GM21367 (cell line): ENCODE data around the gene CFAP65.

Experiments used
- ATAC-seq: cut with Tn5 transposase; IDR thresholded peaks from one replicate; pipeline ENCODE4 v1.9.1; 2021; ENCODE audit not compliant: unreplicated experiment

The CFAP65 gene, protein sequence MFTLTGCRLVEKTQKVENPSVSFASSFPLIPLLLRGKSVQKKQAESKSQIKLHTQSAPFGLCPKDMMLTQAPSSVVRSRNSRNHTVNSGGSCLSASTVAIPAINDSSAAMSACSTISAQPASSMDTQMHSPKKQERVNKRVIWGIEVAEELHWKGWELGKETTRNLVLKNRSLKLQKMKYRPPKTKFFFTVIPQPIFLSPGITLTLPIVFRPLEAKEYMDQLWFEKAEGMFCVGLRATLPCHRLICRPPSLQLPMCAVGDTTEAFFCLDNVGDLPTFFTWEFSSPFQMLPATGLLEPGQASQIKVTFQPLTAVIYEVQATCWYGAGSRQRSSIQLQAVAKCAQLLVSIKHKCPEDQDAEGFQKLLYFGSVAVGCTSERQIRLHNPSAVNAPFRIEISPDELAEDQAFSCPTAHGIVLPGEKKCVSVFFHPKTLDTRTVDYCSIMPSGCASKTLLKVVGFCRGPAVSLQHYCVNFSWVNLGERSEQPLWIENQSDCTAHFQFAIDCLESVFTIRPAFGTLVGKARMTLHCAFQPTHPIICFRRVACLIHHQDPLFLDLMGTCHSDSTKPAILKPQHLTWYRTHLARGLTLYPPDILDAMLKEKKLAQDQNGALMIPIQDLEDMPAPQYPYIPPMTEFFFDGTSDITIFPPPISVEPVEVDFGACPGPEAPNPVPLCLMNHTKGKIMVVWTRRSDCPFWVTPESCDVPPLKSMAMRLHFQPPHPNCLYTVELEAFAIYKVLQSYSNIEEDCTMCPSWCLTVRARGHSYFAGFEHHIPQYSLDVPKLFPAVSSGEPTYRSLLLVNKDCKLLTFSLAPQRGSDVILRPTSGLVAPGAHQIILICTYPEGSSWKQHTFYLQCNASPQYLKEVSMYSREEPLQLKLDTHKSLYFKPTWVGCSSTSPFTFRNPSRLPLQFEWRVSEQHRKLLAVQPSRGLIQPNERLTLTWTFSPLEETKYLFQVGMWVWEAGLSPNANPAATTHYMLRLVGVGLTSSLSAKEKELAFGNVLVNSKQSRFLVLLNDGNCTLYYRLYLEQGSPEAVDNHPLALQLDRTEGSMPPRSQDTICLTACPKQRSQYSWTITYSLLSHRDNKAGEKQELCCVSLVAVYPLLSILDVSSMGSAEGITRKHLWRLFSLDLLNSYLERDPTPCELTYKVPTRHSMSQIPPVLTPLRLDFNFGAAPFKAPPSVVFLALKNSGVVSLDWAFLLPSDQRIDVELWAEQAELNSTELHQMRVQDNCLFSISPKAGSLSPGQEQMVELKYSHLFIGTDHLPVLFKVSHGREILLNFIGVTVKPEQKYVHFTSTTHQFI (N-terminal part only)

DNA sequence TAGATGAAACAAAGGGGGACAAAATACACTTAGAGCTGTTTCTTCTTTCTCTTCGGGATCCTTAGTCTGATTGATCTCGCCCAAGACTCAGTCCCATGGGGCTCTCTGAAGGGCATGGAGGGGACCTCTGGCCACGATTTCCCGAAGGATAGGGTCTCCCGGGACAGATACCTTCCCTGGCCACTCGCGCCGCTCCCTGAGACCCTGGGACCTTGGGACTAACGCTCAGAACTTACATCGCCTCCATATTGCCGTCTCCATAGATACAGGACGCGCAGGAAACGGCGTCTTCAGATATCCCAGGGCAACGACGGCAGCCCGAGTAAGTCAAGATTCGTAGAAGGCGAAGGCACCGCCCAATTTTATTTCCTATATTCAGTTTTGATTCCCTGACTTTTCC, at the start of gene CFAP65:
Gene CFAP65, minus strand, starts transcription at position 265 of the 400 bp plus-strand sequence. CDS start 2,468 bp downstream, outside the sequence.
- no peak for ATAC-seq

DNA sequence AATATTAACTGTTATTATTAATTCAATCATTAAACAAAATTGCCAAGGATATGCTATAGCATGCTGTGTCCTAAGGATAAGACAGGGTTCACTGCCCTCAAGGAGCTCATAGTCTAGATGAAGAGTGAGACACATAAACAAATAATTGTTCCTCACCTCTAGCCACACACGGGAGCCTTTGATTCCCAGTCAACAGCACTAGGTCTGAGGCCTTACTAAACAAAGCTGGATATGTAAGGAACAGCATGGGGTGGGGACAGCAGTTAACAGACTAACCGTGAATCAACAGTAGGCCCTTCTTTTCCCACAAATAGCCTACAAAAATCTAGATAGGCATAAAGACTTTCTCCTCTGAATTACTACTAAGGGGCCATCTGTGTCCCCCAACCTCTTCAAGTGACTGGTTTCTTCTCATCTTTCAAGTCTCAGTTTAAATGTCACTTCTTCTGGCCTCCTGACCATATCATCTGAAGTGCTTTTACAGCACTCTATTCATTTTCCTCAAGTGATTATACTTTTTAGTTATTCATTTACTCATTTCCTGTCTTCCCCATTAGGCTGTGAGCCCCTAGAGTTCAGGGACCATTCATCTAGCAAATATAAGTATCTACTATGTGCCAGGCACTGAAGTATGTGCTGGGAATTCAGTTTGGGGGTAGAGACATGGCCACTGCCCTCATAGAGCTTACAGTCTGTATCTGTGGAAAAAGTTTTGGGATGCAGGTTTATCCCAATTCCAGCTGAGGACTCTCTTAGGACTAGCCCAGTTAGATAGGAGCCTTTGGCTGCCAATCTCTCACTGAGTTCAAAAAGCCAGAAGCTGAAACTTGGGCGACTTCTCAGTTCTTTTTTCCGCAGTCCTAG, 49.4 kb upstream of the CFAP65 start:
- no peak for ATAC-seq

DNA sequence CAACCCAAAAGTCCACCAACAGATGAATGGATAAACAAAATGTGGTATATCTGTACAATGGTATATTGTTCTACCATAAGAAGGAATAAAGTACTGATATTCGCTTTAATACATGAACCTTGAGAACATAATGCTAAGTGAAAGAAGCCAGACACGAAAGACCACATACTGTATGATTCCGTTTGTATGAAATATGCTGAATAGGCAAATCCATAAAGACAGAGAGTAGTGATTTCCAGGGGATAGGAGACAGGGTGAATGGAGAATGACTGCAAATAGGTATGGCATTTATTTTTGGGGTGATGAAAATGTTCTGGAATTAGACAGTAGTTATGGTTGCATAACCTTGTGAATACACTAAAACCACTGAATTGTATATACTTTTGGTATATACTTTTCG, 48.0 kb upstream of the CFAP65 start:
- ATAC-seq, result no peak

DNA sequence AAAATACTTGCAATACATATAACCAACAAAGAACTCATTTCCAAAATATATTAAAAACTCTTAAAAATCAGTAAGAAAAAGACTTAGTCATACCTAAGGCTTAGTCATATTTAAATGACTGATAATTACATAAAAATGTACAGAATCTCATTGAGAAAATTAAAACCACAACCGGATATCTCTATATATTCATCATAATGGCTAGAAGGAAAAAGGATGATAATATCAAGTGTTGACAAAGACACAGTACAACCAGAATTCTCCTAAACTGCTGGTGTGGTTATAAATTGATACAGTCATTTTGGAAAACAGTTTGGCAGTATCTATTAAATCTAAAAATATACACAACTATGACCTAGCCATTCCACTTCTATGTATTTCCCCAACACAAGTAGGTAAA, 46.5 kb upstream of the CFAP65 start:
- ATAC-seq, result no peak

DNA sequence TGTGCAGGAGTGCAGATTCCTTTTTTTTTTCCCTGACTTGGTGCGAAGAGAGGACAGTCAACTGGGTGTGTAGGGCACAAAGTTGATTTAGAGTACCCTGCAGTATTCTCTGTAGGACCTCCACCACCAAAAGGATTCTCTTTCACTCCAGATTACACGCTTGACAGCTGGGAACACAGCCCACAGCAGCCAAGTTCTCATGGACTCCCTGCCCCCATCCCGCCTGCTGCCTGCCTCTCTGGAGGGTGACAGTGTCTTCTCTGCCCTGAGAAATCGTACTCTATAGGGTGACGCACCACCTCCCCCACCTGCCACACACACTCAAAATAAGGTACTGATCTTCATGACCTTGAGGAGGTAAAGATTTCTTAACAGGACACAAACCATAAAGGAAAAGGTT, 46.0 kb upstream of the CFAP65 start:
- ATAC-seq, result no peak

DNA sequence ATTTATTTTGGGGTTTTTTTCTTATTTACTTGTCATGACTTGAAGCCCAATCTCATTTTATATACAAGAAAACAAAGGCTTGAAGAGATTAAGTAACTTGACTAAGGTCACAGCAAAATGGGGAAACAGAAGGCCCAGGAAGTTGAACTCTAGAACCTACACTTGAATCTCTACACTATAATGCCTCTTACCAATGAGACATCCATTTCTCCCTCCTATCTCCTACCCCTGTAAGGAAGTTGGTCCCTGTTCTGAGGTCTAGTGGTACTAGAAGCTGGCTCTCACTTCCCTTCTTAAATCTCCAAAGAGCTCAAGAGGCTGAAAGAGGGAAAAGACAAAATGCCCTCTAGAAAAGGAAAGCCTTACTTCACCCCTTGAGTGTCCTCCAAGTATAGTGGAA, 44.9 kb upstream of the CFAP65 start:
- ATAC-seq, result no peak

DNA sequence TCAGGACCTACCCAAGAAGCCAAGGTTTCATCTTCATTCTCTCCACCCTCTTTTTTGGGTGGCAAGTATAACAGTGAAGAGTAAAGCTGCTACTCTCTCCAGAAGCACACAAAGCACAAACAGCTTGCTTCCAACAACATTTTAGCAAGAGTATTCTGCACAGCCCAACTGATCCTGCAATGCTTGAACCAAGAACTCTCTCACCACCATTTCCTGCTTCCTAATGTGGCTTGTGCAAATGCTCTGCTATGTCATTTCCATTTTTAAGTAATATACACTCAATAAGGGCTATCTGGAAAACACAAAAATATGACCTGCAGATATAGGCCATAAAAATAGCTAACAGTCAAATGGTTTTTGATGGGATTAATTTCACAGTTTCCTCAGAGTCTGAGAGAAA, 43.5 kb upstream of the CFAP65 start:
- no peak for ATAC-seq

DNA sequence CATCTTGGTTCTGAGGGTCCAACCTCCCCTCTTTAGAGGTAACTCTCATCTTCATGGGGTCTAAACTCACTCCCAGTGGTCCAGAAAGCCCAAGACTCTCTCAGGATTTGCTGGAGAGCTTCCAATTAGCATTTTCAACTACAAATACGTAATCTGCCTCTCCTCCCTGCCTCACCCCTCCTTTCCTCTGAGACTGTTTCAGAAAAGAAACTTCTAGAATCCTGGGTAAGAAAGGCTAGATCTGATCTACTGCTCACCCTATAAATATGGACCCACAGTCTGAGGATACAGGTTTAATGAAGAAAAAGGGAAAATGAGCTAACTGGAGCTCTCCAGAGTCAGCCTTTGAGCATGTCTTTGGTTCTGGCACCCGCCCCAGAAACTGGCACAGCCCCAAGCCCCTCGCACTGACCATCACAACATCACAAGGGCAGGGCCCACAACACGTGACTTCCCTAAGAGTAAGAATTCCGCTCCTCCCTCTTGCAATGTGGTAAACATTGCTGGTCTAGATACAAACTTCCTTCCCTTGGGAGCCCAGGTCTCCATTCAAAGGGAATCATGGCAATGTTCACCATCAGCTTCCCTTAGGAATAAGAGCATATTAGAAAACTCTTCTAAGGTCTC, 41.1 kb upstream of the CFAP65 start:
- ATAC-seq, result no peak

DNA sequence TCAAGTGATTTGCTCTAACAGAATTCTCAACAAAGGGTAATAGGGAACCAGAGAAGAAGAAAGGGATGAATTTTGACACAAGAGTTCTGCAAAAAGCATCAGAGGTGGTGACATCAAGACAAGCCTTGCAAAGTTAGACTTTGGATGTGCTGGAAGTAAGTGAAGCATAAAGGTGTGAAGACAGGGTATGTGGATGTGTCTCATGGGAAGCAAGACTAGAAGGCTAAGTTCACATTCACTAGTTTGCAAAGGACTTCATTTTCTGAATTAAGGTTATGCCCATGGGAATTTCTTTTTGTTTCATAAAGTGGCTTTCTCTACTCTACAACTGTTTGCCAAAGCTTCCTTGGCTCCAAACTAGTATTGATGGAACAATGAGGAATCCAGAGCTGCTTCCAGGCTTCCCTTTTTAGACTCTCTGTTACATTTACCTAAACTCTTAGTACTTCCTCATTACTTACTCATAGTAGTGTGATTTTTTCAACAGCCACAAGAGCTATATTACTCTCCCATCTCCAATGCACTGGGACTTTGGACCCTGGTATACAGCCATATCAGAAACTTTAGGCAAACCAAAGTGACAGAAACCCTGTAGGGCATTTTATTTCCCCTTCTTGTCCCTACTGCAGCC, 40.5 kb upstream of the CFAP65 start:
- no peak for ATAC-seq

DNA sequence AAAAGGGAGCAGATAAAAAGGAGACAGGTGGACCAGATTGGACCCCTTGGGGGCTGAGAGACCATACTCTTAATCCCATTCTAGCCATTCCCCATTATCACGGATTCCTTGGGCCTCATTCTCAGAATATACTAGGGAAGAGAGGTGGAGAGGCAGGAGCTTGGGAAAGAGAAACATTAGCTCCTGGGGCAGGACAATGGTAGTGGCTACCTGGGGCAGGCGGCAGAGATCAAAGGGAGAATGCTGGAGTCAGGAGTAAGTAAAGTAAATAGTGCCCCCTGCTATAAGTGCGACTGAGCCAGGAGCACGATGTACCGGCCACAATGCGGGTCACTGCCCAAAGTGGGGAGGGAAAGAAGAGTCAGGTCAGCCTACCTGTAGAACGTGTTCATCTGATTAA, 39.8 kb upstream of the CFAP65 start:
- ATAC-seq, result no peak

DNA sequence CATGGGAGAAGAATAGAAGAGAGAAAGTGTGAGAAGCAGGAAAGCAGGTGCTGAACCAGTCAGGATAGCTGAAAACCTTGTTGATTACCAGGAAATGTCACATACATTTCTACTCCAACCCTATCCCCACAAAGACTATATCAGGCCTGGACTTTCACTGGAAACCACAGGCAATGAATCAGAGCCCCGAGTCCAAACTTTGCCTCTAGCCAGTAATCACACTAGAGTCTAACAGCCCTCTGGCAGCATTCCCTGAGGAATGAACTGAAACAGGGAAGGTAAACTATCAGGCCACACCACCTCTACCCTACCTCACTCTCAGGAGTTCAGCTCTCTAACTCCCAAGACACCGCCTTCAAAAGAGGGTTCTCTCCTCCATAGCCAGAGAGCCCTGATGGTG, 38.1 kb upstream of the CFAP65 start:
- no peak for ATAC-seq

DNA sequence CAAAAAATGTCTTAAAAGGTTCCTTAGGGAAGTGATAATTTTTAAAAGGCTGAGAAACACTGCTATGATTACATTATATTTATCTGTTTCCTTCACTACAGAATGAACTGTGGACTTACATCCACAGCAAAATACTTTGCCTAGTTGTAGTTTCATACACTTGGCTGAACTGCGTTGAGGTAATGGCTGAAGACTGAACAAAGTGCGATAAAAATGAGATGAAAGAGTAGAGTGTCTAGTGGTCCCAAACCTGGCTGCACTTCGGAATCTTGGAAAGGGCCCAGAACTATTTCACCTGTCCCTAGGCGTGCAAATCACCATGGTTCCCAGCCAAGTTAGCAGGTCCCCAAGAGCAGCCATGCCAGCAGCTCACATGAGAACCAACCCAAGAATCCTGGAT, 37.6 kb upstream of the CFAP65 start:
- no peak for ATAC-seq

DNA sequence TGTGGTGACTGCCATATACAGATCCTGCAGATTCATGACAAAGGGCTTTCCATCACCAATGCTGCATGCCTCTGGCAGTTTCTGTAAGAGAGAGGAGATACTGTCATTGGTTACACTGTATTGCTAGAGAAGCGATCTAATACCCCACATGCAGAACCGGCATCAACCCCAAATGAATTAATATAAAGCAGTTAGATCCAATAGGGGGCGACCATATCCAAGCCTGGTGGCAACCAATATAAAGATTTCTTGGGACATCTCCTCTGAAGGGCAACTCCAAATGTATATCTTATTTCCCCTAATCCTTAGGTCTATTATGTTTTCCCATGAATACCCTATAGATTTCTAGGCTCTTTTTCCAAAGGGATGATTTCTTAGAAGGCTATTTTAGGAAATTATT, 36.8 kb upstream of the CFAP65 start:
- no peak for ATAC-seq

DNA sequence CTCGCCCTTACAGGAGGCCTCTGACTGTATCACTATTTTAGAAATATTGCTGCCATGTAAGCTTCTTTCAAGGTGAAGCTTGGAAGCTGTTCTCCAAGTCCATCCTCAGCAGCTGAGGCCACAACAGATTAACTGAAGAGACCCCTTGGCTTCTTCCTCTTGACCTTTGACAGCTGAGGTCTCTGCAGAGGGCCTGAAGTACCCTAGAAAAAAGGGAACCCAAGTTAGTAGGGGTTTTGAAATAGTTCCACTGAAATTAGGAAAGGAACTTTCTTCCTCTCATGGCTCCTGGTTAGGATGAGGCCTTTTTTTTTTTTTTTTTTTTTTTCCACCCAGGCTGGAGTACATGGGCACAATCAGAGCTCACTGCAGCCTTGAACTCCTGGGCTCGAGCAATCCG, 34.9 kb upstream of the CFAP65 start:
- no peak for ATAC-seq

DNA sequence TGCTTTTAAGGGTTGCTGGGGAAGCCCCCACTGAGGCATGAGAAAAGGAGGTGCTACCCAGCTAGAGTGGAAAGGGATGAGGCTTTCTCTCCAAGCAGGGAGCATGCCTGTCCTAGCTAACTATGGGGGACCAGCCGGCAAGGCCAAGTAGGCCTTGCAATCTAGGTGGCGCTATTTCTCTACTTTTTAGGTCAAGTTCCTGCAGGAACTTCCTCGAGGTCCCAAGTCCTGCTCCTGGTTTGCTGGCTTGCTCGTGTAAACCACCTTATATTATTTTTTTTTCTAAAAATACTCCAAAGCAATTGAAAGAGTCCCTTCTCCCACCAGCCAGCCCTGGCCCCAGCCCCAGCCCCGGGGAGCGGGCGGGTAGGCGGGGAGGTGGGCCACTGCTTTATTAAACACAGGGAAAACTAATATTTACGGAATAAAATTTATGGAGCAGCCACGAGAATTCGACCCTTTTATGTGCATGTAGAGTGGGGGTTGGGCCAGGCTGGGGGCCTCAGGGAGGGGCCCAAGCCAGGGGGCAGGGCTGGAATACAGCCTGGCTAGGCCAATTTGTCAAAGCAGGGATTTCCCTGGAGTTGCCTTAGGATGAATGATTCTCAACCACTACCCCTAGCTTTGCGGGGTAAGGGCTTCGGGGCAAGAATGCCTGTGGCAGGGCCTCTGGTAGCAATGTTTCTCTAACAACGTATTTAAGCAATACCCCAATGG, 32.3 kb upstream of the CFAP65 start:
- ATAC-seq, result no peak

DNA sequence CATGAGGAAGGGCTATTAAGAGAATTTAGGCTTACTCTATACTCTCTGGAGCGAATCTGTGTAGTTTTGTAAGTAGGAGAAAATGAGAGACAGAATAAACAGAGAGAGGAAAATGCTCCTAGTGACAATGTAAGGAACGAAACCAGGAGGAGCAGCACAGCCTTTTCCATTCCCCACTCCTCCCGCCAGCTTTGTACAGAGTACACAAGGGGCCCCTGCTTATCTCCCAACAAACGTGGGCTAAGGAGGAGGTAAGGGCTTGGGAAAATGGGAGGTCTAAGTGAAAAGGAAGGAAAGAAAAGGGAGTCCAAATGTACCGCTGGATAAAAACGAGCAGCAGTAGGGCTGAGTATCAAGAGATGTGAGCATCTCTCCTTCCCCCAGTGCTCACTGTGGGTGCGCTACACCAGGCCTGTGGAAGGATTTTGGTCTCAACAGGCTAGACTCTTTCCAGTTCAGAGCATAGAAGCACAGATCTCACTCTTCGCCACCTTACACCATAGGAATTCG, 31.5 kb upstream of the CFAP65 start:
- no peak for ATAC-seq

DNA sequence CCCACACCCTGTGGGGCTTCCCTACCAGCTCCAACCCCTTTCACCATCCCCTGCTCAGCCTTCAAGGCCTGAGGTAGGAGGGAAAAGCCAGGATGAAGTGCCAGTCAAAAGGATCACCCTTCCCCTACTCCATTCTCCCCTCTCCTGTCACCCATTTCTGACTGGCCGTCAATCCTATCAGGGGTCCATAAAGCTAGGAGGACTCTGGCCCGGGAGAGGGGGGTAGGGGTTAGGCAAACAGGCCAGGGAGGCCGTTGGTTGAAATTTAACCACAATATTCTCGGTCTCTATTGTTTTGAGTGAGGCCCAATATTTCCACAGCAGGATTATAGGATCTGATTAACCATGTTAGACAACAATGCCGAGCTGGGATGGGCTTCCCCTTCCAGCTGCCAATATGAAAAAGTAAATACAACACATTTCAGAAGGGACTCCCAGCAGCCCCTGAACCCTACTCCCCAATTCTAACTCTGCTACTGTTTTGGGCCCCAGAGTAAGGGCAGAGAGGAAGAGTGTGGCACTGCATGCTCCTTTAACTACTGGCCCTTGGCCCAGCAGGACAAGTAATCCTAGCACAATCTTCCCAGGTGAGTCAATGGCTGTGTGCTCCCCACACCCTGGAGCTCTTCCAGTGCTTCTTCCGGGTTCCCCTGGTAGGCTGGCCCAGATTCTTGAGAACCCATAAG, 30.0 kb upstream of the CFAP65 start:
- no peak for ATAC-seq

DNA sequence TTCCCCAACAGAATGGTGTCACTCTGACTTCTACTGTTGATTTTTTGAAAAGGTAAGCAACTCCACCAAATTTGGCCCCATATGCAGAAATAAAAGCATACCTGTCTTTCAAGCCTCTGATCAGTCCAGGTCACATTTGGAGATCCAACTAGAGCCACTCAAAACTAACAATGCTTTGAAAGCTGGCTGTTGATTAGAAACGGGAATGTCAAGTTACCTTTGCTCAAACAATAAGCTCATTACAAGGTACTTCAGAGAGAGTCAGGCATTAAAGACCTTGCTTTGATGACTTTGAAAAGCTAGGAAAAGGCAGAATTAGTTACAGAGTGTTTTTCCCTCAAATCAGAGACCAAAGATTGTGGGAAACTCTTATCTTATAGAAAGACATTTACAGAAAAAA, 24.2 kb upstream of the CFAP65 start:
- ATAC-seq, result no peak
